ENCODE data around the gene ASCL3.

- TF ChIP-seq CTCF (IDR thresholded peaks at IDR 0.05; ENCODE audit: insufficient read depth, low read length, poor library complexity, severe bottlenecking) (no peak), EZH2phosphoT487 (conservative IDR thresholded peaks at IDR 0.05; ENCODE audit: low read length) (no peak)
These were observed 24.4 kb upstream of the ASCL3 start for GRCh38 chr11:8967184-8967583.
